Large intestine (tissue), 3 donors: ENCODE data around the gene MEIOB. TPM values are rescaled to one million over a fixed set of nuclear protein-coding genes. Genes with fewer than 3 reads are reported as not detected.

Experiments
- DNase-seq, 2 donors: peaks; one replicate each; pipeline versions ENCODE4 v3.0.0 to v3.0.0-alpha.2; 2013
- H3K27ac ChIP-seq: one replicate; pipeline ENCODE4 v1.5.1; 2013; ENCODE audit warnings: low read length
- H3K27me3 ChIP-seq: 2 replicates; pipeline ENCODE4 v1.6.1; 2013; ENCODE audit warnings: low read length; ENCODE audit not compliant: control insufficient read depth, insufficient read depth
- H3K36me3 ChIP-seq: 2 replicates; pipeline ENCODE4 v1.6.1; 2013; ENCODE audit warnings: low read length; ENCODE audit not compliant: control insufficient read depth, insufficient read depth
- H3K4me1 ChIP-seq: one replicate; pipeline ENCODE4 v1.6.1; 2013; ENCODE audit warnings: low read length; ENCODE audit not compliant: control insufficient read depth, insufficient read depth
- H3K4me3 ChIP-seq: one replicate; pipeline ENCODE4 v1.5.1; 2013; ENCODE audit warnings: low read length
- H3K9me3 ChIP-seq: one replicate; pipeline ENCODE4 v1.6.1; 2013; ENCODE audit warnings: mild to moderate bottlenecking, low read depth, low read length, moderate library complexity; ENCODE audit not compliant: control insufficient read depth
- WGBS: methylation state at CpG from one replicate; pipeline ENCODE4 v1.1.5; 2013; ENCODE audit warnings: low lambda C conversion rate; ENCODE audit not compliant: insufficient coverage; 5-methylcytosine and 5-hydroxymethylcytosine counted together
- polyA plus RNA-seq: library from polyadenylated mRNA; unstranded; fragments of 120-200 nt; gene quantifications from one replicate; pipeline ENCODE4 v1.2.1, GENCODE V29; 2013

Gene MEIOB
- polyA plus RNA-seq, 1 donor, result 0.54 TPM

DNA sequence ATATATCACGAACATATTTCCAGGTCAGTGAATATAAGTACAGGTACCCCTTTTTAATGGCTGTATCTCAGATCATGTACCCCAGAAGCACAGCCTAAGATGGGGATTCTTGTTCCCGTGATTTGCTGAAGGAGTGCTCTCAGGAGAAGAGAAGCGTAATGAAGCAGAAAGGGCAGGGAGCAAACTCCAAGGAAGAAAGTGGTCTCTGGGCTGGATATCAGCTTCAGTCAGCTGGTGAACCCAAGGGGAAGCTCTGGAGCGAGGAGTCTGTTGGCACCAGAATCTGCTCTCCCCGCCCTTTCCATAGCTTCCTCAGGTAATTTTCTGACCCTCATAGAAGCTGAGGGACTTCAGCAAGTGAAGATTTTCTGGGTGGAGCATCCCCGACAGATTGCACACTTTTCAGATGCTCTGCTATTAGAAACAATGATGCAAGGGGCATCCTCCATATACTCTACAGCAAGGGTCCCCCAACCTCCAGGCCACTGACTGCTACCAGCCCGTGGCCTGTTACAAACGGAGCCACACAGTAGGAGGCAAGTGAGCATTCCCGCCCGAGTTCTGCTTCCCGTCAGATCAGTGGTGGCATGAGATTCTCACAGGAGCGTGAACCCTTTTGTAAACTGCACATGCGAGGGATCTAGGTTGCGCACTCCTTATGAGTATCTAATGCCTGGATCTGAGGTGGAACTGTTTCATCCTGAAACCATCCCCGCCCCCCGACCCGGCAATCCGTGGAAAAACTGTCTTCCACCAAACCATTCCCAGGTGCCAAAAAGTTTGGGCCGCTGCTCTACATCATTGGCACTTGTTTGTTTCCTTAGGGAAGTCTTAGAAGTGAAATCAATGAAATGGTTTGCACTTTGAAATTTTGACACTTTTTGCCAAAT, 40.5 kb downstream of the MEIOB start:
- Histone ChIP-seq H3K27ac (peak overlapping the region; percentile 84), H3K4me3 (no peak overlapping the region)

DNA sequence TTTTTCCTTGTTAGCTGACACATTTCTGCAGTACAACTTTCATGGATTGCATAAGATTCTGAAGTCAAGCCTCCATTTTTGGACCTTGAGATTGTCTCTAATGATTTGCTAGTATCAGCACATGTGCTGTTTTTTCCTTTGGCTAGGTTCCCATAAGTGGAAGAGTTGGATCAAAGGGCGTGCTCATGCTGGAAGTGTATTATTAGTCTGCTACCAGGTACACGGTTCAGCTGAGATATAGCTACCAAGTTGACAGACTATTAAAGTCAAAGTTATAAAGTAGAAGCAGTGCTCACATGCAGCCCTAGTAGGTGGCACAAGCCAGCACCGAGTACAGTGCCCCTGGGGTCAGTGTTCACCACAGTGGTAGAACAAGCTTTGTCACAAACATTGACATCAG, 41.8 kb downstream of the MEIOB start:
- WGBS, result 40% methylated on average over 2 of the region's 3 CpGs
- Histone ChIP-seq H3K27me3 (no peaks in the 10 kb centered on the region), H3K27ac (peak overlapping the region; percentile 92), H3K4me3 (peak overlapping the region; percentile 95), H3K4me1 (peaks cover 27% of the 10 kb centered on the region), H3K9me3 (no peaks in the 10 kb centered on the region), H3K36me3 (no peaks in the 10 kb centered on the region)
- DNase-seq, result peak; percentile 92 to 98

More for the DNA sequence above, 40.5 kb downstream of the MEIOB start:
- no peaks in the 10 kb centered on the region for H3K9me3 ChIP-seq
- no peaks in the 10 kb centered on the region for H3K36me3 ChIP-seq
- DNase-seq, result peak; percentile 44 to 71
- H3K4me1 ChIP-seq, result peaks cover 23% of the 10 kb centered on the region
- 72% methylated on average over 2 of the region's 19 CpGs for WGBS
- H3K27me3 ChIP-seq, result no peaks in the 10 kb centered on the region

DNA sequence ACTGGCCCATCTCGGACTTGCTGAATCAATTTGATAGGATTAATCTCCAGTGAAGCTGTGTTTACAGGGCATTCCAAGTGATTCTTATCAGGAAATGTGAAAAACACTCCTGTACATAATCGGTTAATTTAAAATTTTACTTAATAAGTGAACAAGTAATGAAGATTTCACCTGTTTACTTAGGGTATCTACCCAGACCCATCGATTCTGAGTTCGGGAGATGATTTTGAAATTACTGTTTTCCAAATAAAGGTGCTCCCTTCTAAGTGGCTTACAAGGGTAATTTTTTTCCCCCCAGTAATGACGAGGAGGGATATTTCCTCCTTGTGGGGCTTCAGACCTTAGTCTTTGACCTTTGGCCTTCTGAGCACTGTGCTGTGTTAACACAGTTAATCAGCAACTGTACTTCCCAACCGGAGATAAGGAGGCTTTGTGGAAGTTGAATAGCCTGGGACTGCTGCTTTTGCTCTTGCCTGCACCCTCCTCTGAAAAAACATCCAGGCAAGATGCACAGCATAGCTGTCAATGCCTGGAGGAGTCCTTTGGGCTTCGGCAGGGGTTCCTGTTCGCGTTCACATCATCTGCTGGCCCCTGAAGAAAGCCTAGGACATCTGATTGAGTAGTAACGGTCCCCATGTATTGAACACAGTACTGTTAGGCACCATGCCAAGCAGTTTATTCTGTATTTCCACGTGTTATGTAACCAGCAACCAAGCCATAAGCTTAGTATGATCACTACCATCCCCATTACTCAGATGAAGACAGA, 43.1 kb downstream of the MEIOB start:
- DNase-seq, result peak; percentile 79 to 90
- Histone ChIP-seq H3K27me3 (no peaks in the 10 kb centered on the region), H3K4me3 (peak overlapping the region; percentile 95), H3K9me3 (no peaks in the 10 kb centered on the region), H3K36me3 (no peaks in the 10 kb centered on the region), H3K27ac (peak overlapping the region; percentile 92), H3K4me1 (peaks cover 34% of the 10 kb centered on the region)
- WGBS, result no CpG with 5 or more reads among the region's 11 CpGs

DNA sequence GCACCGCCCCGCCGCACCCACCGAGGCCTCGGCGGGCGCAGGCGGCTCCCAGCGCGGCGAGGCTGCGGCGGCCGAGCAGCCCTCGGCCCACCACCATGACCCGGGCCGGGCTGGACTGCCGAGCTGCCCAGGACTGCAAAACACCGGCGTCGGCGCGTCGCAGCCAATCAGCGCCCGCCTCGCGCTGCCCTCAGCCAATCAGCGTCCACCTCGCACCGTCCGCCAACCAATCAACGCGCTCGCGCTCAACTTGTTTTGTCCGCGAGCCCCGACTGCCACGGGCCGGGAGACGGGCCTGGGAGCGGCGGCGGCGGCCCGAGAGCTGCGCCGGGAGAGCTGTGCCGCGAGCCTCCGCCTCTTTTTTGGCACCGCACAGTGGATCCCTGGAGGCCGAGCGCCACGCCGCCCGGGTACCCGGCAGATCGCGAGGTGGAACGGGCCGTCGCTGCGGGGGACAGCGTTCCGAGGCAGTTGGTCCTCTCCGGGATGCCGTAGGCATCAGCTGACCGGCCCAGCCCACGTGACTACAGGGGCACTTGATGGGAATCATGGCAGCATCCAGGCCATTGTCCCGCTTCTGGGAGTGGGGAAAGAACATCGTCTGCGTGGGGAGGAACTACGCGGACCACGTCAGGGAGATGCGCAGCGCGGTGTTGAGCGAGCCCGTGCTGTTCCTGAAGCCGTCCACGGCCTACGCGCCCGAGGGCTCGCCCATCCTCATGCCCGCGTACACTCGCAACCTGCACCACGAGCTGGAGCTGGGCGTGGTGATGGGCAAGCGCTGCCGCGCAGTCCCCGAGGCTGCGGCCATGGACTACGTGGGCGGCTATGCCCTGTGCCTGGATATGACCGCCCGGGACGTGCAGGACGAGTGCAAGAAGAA, 45.0 kb downstream of the MEIOB start, which contains the start of the genes FAHD1 and HAGH:
TSS of gene FAHD1 (plus strand) at position 516 of the 883 bp plus-strand sequence. CDS start at position 549, 33 bp downstream.
TSS of gene HAGH (minus strand) at position 135 of the 883 bp plus-strand sequence. CDS start at position 97, 38 bp downstream.
- H3K27ac ChIP-seq, result peak within 1 kb of the TSS; percentile 92

DNA sequence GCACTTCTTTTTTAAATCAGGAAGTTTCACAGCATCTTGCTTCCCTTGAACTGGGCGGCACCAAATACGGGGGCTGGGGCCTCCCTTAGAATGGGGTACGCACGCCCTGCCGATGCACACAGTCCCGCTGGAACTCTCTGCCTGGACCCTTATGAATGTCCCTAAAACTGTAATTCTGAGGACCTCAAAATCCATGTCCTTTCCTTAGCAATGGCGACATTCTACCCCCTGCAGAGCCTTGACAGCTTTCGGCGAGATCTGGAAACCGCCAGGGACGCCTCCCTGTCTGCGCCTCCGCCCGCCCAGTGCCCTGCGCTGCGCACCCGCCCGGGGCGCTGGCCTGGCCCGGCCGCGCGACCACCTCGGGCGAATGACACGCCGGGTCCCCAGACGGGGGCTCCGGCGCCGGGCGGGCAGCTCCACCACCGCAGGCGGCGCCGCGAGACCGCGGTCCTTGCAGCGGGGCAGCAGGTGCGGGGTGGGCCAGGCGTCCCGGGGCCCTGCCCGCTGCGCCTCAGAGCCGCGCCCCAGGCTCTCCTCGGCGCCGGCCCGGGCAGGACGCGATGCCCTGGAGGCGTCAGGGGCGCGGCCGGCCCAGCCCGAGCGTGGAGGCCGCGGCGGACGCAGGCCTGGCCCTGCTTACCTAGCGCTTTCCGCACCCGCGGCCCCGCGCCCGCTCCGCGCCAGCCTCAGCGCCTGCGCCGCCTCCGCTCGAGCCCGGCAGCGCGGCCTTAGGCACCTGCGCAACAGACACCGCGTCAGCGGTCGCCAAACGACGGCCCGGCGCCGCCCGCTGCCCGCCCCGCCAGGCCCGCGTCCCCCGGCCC, 45.9 kb downstream of the MEIOB start:
- Histone ChIP-seq H3K27ac (peak overlapping the region; percentile 53), H3K4me1 (peaks cover 16% of the 10 kb centered on the region), H3K9me3 (no peaks in the 10 kb centered on the region), H3K36me3 (peaks cover 16% of the 10 kb centered on the region), H3K4me3 (peak overlapping the region; percentile 42), H3K27me3 (no peaks in the 10 kb centered on the region)
- peak; percentile 60 to 87 for DNase-seq
- WGBS, result no CpG with 5 or more reads among the region's 96 CpGs

More for the DNA sequence above, 45.0 kb downstream of the MEIOB start, which contains the start of the genes FAHD1 and HAGH:
- DNase-seq, result peak; percentile 95 to 99
- H3K4me3 ChIP-seq, result peak within 1 kb of the TSS; percentile 95
- peaks cover 25% of the 10 kb centered on the region for H3K4me1 ChIP-seq
- peaks cover 11% of the 10 kb centered on the region for H3K36me3 ChIP-seq
- H3K27me3 ChIP-seq, result no peaks in the 10 kb centered on the region
- H3K9me3 ChIP-seq, result no peaks in the 10 kb centered on the region
- WGBS, result no CpG with 5 or more reads among the region's 104 CpGs

DNA sequence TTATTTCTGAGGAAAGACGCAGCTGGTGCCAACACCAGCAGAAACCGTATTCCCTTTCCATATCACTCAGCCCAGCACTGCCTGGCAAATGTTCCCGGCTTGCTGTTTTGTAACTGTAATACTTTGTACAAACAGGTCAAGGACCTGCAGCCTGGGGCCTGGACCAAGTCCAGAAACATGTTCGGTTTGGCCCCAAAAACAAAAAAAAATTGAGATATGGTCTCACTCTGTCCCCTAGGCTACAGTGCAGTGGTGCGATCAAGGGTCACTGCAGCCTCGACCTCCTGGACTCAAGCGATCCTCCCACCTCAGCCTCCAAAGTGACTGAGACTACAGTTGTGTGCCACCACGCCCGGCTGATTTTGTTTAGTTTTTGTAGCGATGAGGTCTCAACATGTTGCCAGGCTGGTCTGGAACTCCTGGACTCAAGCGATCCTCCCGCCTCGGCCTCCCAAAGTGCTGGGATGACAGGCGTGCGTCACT, 46.5 kb downstream of the MEIOB start:
- H3K36me3 ChIP-seq, result peaks cover 23% of the 10 kb centered on the region
- no CpG with 5 or more reads among the region's 15 CpGs for WGBS
- no peaks in the 10 kb centered on the region for H3K9me3 ChIP-seq
- no peaks in the 10 kb centered on the region for H3K27me3 ChIP-seq
- no peak for DNase-seq
- H3K4me3 ChIP-seq, result peak overlapping the region; percentile 42
- peak overlapping the region; percentile 53 for H3K27ac ChIP-seq
- peaks cover 14% of the 10 kb centered on the region for H3K4me1 ChIP-seq

DNA sequence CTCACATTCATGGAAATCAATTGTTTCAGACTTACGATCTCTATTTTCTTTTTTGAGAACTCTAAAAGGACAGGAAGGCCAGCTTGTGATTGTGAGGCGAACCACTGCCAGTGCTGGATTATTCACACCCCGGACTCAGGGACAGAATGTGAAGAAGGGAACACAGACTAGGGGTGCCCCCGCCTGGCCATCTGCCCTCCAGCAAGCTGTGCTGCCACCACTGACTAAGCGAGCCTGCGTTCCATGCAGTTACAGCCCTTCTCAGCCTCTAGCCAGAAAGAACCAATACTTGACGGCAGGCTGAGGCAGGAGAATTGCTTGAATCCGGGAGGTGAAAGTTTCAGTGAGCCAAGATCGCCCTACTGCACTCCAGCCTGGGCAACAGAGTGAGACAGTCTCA, 48.1 kb downstream of the MEIOB start:
- Histone ChIP-seq H3K27me3 (no peaks in the 10 kb centered on the region), H3K36me3 (peaks cover 39% of the 10 kb centered on the region), H3K27ac (no peak overlapping the region), H3K9me3 (no peaks in the 10 kb centered on the region), H3K4me3 (no peak overlapping the region), H3K4me1 (peaks cover 11% of the 10 kb centered on the region)
- peak; percentile 63 to 64 for DNase-seq
- WGBS, result 100% methylated on average over 1 of the region's 9 CpGs

DNA sequence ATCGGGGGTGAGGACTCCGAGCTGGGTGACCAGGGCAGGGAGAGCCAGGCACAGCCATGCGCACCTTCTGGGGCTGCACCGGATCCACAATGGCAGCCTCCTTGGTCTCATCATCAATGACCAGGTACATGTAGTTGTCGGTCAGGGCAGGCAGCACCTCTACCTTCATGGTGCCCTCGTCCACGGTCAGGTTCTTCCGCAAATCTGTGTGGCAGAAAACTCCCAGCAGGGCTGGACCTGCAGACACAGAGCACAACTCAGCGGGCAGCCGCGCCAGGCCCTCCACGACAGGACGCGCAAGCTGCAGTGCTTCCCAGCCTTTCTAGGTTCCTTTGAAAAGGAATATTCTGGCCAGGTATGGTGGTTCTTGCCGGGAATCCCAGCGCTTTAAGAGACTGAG, 49.2 kb downstream of the MEIOB start:
- no peak overlapping the region for H3K4me3 ChIP-seq
- peaks cover 48% of the 10 kb centered on the region for H3K36me3 ChIP-seq
- no peaks in the 10 kb centered on the region for H3K27me3 ChIP-seq
- WGBS, result no CpG with 5 or more reads among the region's 16 CpGs
- no peak overlapping the region for H3K27ac ChIP-seq
- no peaks in the 10 kb centered on the region for H3K9me3 ChIP-seq
- H3K4me1 ChIP-seq, result peaks cover 11% of the 10 kb centered on the region
- no peak for DNase-seq
